T-cell (primary cell): ENCODE results near the gene CHST3. TPM values are rescaled to one million over a fixed set of nuclear protein-coding genes. Genes with fewer than 3 reads are reported as not detected.

Source experiments
- ATAC-seq, 4 experiments: fragments of 200-7000 bp in 3 of 4; fragments of 150-1000 bp in 1 of 4; cut with Tn5 transposase; replicated peaks in 1 of 4; 1 replicate in 3 of 4; 2 replicates in 1 of 4; pipeline ENCODE4 v1.10.0; 2021; ENCODE audit warnings: moderate library complexity in 3 of 4, mild to moderate bottlenecking in 2 of 4, moderate number of reproducible peaks in 1 of 4
- CTCF ChIA-PET, 2 donors: fragments of 300-600 bp; sonication (Branson Sonifier 250); formaldehyde crosslinking; loops; one replicate each; lab custom pipeline; 2022; ENCODE audit warnings: antibody characterized with exemption in 2 of 2; lab: Charles Lee
- POLR2A ChIA-PET, 2 donors: fragments of 300-600 bp; sonication (Branson Sonifier 250); formaldehyde crosslinking; loops; one replicate each; lab custom pipeline; 2022; ENCODE audit warnings: antibody characterized with exemption in 2 of 2; lab: Charles Lee
- DNase-seq, 35 experiments: peaks; one replicate each; pipeline versions ENCODE4 v3.0.0 to v3.0.0-alpha.2; 2013 to 2023
- H3K27ac ChIP-seq: one replicate; pipeline ENCODE4 v1.5.1; 2013; ENCODE audit warnings: low read length
- H3K27me3 ChIP-seq, 2 experiments: replicated peaks in 1 of 2; 1 replicate in 1 of 2; 2 replicates in 1 of 2; pipeline versions ENCODE4 v1.6.1 to v1.7.0; 2013; ENCODE audit warnings: low read length in 1 of 2, mixed read lengths in 1 of 2; ENCODE audit not compliant: control insufficient read depth in 2 of 2, insufficient read depth in 2 of 2; ENCODE audit errors: extremely low read depth in 1 of 2
- H3K36me3 ChIP-seq, 2 donors: 1 replicate in 1 of 2; 2 replicates in 1 of 2; pipeline versions ENCODE4 v1.6.1 to v1.7.0; 2013; ENCODE audit warnings: low read length in 1 of 2; ENCODE audit not compliant: control insufficient read depth in 2 of 2, insufficient read depth in 1 of 2; ENCODE audit errors: extremely low read depth in 1 of 2
- H3K4me1 ChIP-seq, 2 experiments: 1 replicate in 1 of 2; 2 replicates in 1 of 2; pipeline versions ENCODE4 v1.6.1 to v1.7.0; 2013; ENCODE audit warnings: low read length in 2 of 2, mixed read lengths in 1 of 2; ENCODE audit not compliant: insufficient read depth in 2 of 2, control insufficient read depth in 1 of 2; ENCODE audit errors: extremely low read depth in 1 of 2
- H3K4me3 ChIP-seq, 2 donors: 1 replicate in 1 of 2; 2 replicates in 1 of 2; pipeline versions ENCODE4 v1.5.1 to v1.7.0; 2013; ENCODE audit warnings: mild to moderate bottlenecking in 2 of 2, low read length in 1 of 2, moderate library complexity in 1 of 2; ENCODE audit not compliant: control insufficient read depth in 1 of 2; ENCODE audit errors: extremely low read depth in 1 of 2
- H3K9me3 ChIP-seq: 2 replicates; pipeline ENCODE4 v1.7.0; 2013
- H3K27ac Mint-ChIP-seq, 2 donors: one replicate each; pipeline ENCODE4 v1.8.0; 2020 to 2021; ENCODE audit warnings: mild to moderate bottlenecking in 2 of 2, mixed read lengths in 2 of 2
- H3K27me3 Mint-ChIP-seq, 2 donors: one replicate each; pipeline ENCODE4 v1.8.0; 2021 to 2022; ENCODE audit warnings: mixed read lengths in 2 of 2
- H3K36me3 Mint-ChIP-seq: one replicate; pipeline ENCODE4 v1.8.0; 2021; ENCODE audit warnings: mixed read lengths
- H3K4me1 Mint-ChIP-seq, 3 donors: one replicate each; pipeline ENCODE4 v1.8.0; 2020 to 2022; ENCODE audit warnings: mixed read lengths in 3 of 3, mild to moderate bottlenecking in 1 of 3
- H3K4me3 Mint-ChIP-seq, 3 donors: one replicate each; pipeline ENCODE4 v1.8.0; 2020 to 2022; ENCODE audit warnings: mild to moderate bottlenecking in 3 of 3, mixed read lengths in 3 of 3, moderate library complexity in 3 of 3
- H3K9me3 Mint-ChIP-seq, 3 donors: one replicate each; pipeline ENCODE4 v1.8.0; 2020 to 2022; ENCODE audit warnings: mixed read lengths in 3 of 3
- WGBS: methylation state at CpG from one replicate; pipeline ENCODE4 v1.1.5; 2013; ENCODE audit warnings: missing lambda C conversion rate; ENCODE audit not compliant: insufficient coverage; 5-methylcytosine and 5-hydroxymethylcytosine counted together
- total RNA-seq, 35 experiments: library from RNA in 6 of 35; stranded (reverse) in 6 of 35; fragments of 120-200 nt in 1 of 35; gene quantifications; one replicate each; pipeline versions ENCODE4 v1.2.1 to v1.2.4 and lab custom pipeline; 2013 to 2026

Gene CHST3
- total RNA-seq, 5 donors from 2014 or later (not counting 1 experiment from before 2014, with no cell fraction given): 0.09 to 0.10 (median 0.09) TPM; not detected in 2

- no peak overlapping the region for H3K4me3 ChIP-seq
- no peaks in the 10 kb centered on the region for H3K36me3 ChIP-seq
- peaks cover 0 to 2% (median 0%) of the 10 kb centered on the region in 3 donors for H3K4me1 Mint-ChIP-seq
- ChIA-PET CTCF (interaction anchor here in 1 of 2 donors (0.6 kb wide), 1 partner anchor 28 kb away, joined by 5 read pairs; no protein-coding TSS in a partner anchor), POLR2A (no interaction called here)
- H3K36me3 Mint-ChIP-seq: no peaks in the 10 kb centered on the region
- peaks cover 0 to 4% of the 10 kb centered on the region in 2 donors for H3K27me3 Mint-ChIP-seq
- H3K4me3 Mint-ChIP-seq: no peak overlapping the region
- H3K27me3 ChIP-seq: peaks cover 0 to 22% of the 10 kb centered on the region in 2 experiments
- H3K27ac Mint-ChIP-seq: no peak overlapping the region
- DNase-seq: no peak
- no peak overlapping the region for H3K27ac ChIP-seq
- no peaks in the 10 kb centered on the region for H3K9me3 ChIP-seq
- no peak for ATAC-seq
- H3K4me1 ChIP-seq: peaks cover 0 to 5% of the 10 kb centered on the region in 2 experiments
- 83% methylated on average over 1 of the region's 6 CpGs for WGBS
- H3K9me3 Mint-ChIP-seq: no peaks in the 10 kb centered on the region
Observed at GRCh38 chr10:71995887-71996575, 31.8 kb downstream of the CHST3 start.

GRCh38 chr10:71996592-71997371 is 32.6 kb downstream of the CHST3 start:
- ChIA-PET POLR2A (no interaction called here), CTCF (no interaction called here)
- Histone ChIP-seq H3K27me3 (peaks cover 0 to 21% of the 10 kb centered on the region in 2 experiments), H3K36me3 (no peaks in the 10 kb centered on the region), H3K4me1 (peaks cover 0 to 5% of the 10 kb centered on the region in 2 experiments), H3K27ac (no peak overlapping the region), H3K9me3 (no peaks in the 10 kb centered on the region), H3K4me3 (no peak overlapping the region)
- no peak for ATAC-seq
- Mint-ChIP-seq H3K36me3 (no peaks in the 10 kb centered on the region), H3K4me3 (no peak overlapping the region), H3K4me1 (peaks cover 0 to 2% (median 0%) of the 10 kb centered on the region in 3 donors), H3K9me3 (no peaks in the 10 kb centered on the region), H3K27ac (no peak overlapping the region), H3K27me3 (peaks cover 0 to 4% of the 10 kb centered on the region in 2 donors)
- WGBS: 87% methylated on average over 3 of the region's 13 CpGs
- no peak for DNase-seq

- H3K27ac Mint-ChIP-seq: no peak overlapping the region
- POLR2A ChIA-PET: no interaction called here
- WGBS: 88% methylated on average over 12 of the region's 14 CpGs
- H3K4me1 Mint-ChIP-seq: peaks cover 0 to 2% (median 0%) of the 10 kb centered on the region in 3 donors
- H3K27ac ChIP-seq: no peak overlapping the region
- H3K9me3 Mint-ChIP-seq: no peaks in the 10 kb centered on the region
- no peak overlapping the region for H3K4me3 ChIP-seq
- H3K36me3 Mint-ChIP-seq: no peaks in the 10 kb centered on the region
- CTCF ChIA-PET: no interaction called here
- DNase-seq (no peak), ATAC-seq (no peak)
- H3K9me3 ChIP-seq: no peaks in the 10 kb centered on the region
- peaks cover 0 to 5% of the 10 kb centered on the region in 2 experiments for H3K4me1 ChIP-seq
- peaks cover 0 to 23% of the 10 kb centered on the region in 2 experiments for H3K27me3 ChIP-seq
- H3K36me3 ChIP-seq: no peaks in the 10 kb centered on the region
- peaks cover 0 to 4% of the 10 kb centered on the region in 2 donors for H3K27me3 Mint-ChIP-seq
- no peak overlapping the region for H3K4me3 Mint-ChIP-seq
Observed at GRCh38 chr10:71998119-71998839, 34.1 kb downstream of the CHST3 start.

- H3K27ac ChIP-seq: no peak overlapping the region
Observed at GRCh38 chr10:71998840-71999194, 34.6 kb downstream of the CHST3 start.

GRCh38 chr10:71999360-72000072 is 35.3 kb downstream of the CHST3 start:
- Mint-ChIP-seq H3K4me1 (peaks cover 0 to 2% (median 0%) of the 10 kb centered on the region in 3 donors), H3K27ac (no peak overlapping the region), H3K27me3 (peaks cover 0 to 4% of the 10 kb centered on the region in 2 donors), H3K4me3 (no peak overlapping the region), H3K9me3 (no peaks in the 10 kb centered on the region), H3K36me3 (no peaks in the 10 kb centered on the region)
- H3K4me1 ChIP-seq: peaks cover 0 to 5% of the 10 kb centered on the region in 2 experiments
- H3K9me3 ChIP-seq: no peaks in the 10 kb centered on the region
- H3K27me3 ChIP-seq: peaks cover 0 to 23% of the 10 kb centered on the region in 2 experiments
- ATAC-seq: no peak
- ChIA-PET POLR2A (no interaction called here), CTCF (no interaction called here)
- H3K4me3 ChIP-seq: no peak overlapping the region
- WGBS: 75% methylated on average over 13 of the region's 21 CpGs
- no peak overlapping the region for H3K27ac ChIP-seq
- H3K36me3 ChIP-seq: no peaks in the 10 kb centered on the region
- no peak for DNase-seq

More at GRCh38 chr10:71998840-71999194, 34.6 kb downstream of the CHST3 start:
- Histone ChIP-seq H3K4me3 (no peak overlapping the region), H3K4me1 (peaks cover 0 to 5% of the 10 kb centered on the region in 2 experiments), H3K27me3 (peaks cover 0 to 23% of the 10 kb centered on the region in 2 experiments), H3K36me3 (no peaks in the 10 kb centered on the region), H3K9me3 (no peaks in the 10 kb centered on the region)
- H3K4me3 Mint-ChIP-seq: no peak overlapping the region
- ChIA-PET POLR2A (no interaction called here), CTCF (no interaction called here)
- no peaks in the 10 kb centered on the region for H3K36me3 Mint-ChIP-seq
- WGBS: 67% methylated on average over 1 of the region's 5 CpGs
- H3K27ac Mint-ChIP-seq: no peak overlapping the region
- peaks cover 0 to 2% (median 0%) of the 10 kb centered on the region in 3 donors for H3K4me1 Mint-ChIP-seq
- DNase-seq (no peak), ATAC-seq (no peak)
- H3K27me3 Mint-ChIP-seq: peaks cover 0 to 4% of the 10 kb centered on the region in 2 donors
- H3K9me3 Mint-ChIP-seq: no peaks in the 10 kb centered on the region
